Smooth muscle cell (in vitro differentiated cells): ENCODE measurements around the gene LRRTM4. TPM values are rescaled to one million over a fixed set of nuclear protein-coding genes. Genes with fewer than 3 reads are reported as not detected.

ENCODE experiments used
- DNase-seq: peaks from one replicate; lab custom pipeline; 2025; ENCODE audit not compliant: unreplicated experiment; lab: John Stamatoyannopoulos, UW
- H2AFZ ChIP-seq: fragments of 200-600 bp; sonication (generic); 2 replicates; pipeline ENCODE4 v1.6.0; 2016; ENCODE audit warnings: antibody characterized with exemption, low read depth, mild to moderate bottlenecking
- H3F3A ChIP-seq: fragments of 200-600 bp; sonication (generic); 2 replicates; pipeline ENCODE4 v1.6.0; 2017; ENCODE audit warnings: antibody characterized with exemption, low read depth
- H3K27ac ChIP-seq: fragments of 200-600 bp; sonication (generic); 2 replicates; pipeline ENCODE4 v1.5.1; 2016; ENCODE audit warnings: low read depth, mild to moderate bottlenecking
- H3K27me3 ChIP-seq: fragments of 200-600 bp; sonication (generic); 2 replicates; pipeline ENCODE4 v1.6.1; 2016; ENCODE audit warnings: low read depth, mild to moderate bottlenecking
- H3K36me3 ChIP-seq: fragments of 200-600 bp; sonication (generic); 2 replicates; pipeline ENCODE4 v1.5.1; 2016; ENCODE audit warnings: low read depth
- H3K4me1 ChIP-seq: fragments of 200-600 bp; sonication (generic); 2 replicates; pipeline ENCODE4 v1.5.1; 2016; ENCODE audit warnings: low read depth
- H3K4me2 ChIP-seq: fragments of 200-600 bp; sonication (generic); 2 replicates; pipeline ENCODE4 v1.6.0; 2016; ENCODE audit warnings: mild to moderate bottlenecking
- H3K4me3 ChIP-seq: fragments of 200-600 bp; sonication (generic); 2 replicates; pipeline ENCODE4 v1.5.1; 2016; ENCODE audit warnings: mild to moderate bottlenecking
- H3K79me2 ChIP-seq: fragments of 200-600 bp; sonication (generic); 2 replicates; pipeline ENCODE4 v1.6.0; 2016; ENCODE audit warnings: low read depth, mild to moderate bottlenecking
- H3K9ac ChIP-seq: fragments of 200-600 bp; sonication (generic); 2 replicates; pipeline ENCODE4 v1.6.0; 2016; ENCODE audit warnings: low read depth
- H3K9me3 ChIP-seq: fragments of 200-600 bp; sonication (generic); replicated peaks from 2 replicates; pipeline ENCODE4 v1.5.1; 2016; ENCODE audit warnings: low read depth
- H4K20me1 ChIP-seq: fragments of 200-600 bp; sonication (generic); 2 replicates; pipeline ENCODE4 v1.6.0; 2016; ENCODE audit warnings: low read depth
- WGBS: methylation state at CpG from one replicate; pipeline ENCODE4 v1.1.7; 2016; ENCODE audit warnings: low lambda C conversion rate; 5-methylcytosine and 5-hydroxymethylcytosine counted together
- polyA plus RNA-seq: library from polyadenylated mRNA; unstranded; fragments of >200 nt; fragmentation: Nextera tagmentation; extraction: Ambion mirVana; gene quantifications from 2 replicates; pipeline ENCODE4 v1.2.1, GENCODE V29; 2016
- total RNA-seq: library from RNA; depleted of rRNA; stranded (reverse); fragments of >200 nt; gene quantifications from 2 replicates; pipeline ENCODE4 v1.2.3, GENCODE V29; 2014
- TF ChIP-seq, protein P1 (sequence below): fragments of 200-600 bp; sonication (generic); IDR thresholded peaks from 2 replicates; pipeline ENCODE4 v1.5.1; 2017; ENCODE audit warnings: borderline replicate concordance, mild to moderate bottlenecking, antibody characterized with exemption; ENCODE audit not compliant: insufficient read depth, poor library complexity, severe bottlenecking

Gene LRRTM4
- total and polyA plus RNA-seq, 2 experiments from 2014 or later, result 1.4 to 5.5 TPM

DNA sequence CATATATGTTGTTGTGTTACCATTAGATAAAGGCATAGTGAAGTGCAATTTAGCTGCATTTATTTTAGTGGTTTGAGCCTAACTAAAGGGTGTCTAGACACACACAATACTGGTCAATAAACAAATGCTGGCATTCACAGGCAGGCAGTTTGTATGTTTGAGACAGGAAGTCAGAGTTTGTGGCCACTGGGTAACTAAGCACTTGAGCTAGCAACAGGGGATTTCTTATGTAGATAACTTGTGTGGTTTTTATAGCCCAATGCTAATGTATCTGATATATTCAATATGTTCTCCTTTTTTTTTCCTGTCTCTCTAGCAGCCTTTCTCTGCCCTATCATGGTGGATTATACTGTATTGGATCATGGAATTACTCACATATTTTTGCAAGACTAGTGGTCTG is 38.1 kb downstream of the LRRTM4 start:
- no peaks in the 10 kb centered on the region for H4K20me1 ChIP-seq
- H3K36me3 ChIP-seq, result no peaks in the 10 kb centered on the region
- H3F3A ChIP-seq, result no peaks in the 10 kb centered on the region
- no peaks in the 10 kb centered on the region for H3K27me3 ChIP-seq
- H3K9me3 ChIP-seq, result no peaks in the 10 kb centered on the region
- H3K4me1 ChIP-seq, result peaks cover 8% of the 10 kb centered on the region
- peak overlapping the region; percentile 78 for H3K27ac ChIP-seq
- no peak overlapping the region for H3K4me3 ChIP-seq
- DNase-seq, result no peak
- H2AFZ ChIP-seq, result peak overlapping the region; percentile 51
- peak overlapping the region; percentile 56 for H3K9ac ChIP-seq
- TF ChIP-seq, protein P1, sequence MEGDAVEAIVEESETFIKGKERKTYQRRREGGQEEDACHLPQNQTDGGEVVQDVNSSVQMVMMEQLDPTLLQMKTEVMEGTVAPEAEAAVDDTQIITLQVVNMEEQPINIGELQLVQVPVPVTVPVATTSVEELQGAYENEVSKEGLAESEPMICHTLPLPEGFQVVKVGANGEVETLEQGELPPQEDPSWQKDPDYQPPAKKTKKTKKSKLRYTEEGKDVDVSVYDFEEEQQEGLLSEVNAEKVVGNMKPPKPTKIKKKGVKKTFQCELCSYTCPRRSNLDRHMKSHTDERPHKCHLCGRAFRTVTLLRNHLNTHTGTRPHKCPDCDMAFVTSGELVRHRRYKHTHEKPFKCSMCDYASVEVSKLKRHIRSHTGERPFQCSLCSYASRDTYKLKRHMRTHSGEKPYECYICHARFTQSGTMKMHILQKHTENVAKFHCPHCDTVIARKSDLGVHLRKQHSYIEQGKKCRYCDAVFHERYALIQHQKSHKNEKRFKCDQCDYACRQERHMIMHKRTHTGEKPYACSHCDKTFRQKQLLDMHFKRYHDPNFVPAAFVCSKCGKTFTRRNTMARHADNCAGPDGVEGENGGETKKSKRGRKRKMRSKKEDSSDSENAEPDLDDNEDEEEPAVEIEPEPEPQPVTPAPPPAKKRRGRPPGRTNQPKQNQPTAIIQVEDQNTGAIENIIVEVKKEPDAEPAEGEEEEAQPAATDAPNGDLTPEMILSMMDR, result no peak
- H3K79me2 ChIP-seq, result no peaks in the 10 kb centered on the region
- H3K4me2 ChIP-seq, result peak overlapping the region; percentile 51

DNA sequence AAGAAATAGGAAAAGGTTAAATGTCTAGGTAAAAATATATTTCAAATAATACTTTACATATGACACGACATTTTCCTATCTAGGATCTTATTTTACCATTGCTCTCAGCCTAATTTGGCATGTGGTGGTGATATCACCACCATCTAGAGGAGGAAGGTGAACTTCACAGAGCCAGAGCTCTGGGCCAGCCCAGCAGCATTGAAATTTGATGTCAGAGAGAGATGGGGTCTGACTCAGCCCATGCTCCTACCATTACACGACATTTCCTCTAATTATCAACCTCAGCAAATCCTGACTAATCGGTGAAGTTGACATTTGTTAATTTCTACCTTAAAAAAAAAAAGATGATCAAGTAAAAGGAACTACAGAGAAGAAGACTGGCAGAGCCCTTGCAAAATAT is 42.3 kb downstream of the LRRTM4 start:
- no peaks in the 10 kb centered on the region for H3K79me2 ChIP-seq
- peak overlapping the region; percentile 69 for H3K27ac ChIP-seq
- no peaks in the 10 kb centered on the region for H4K20me1 ChIP-seq
- no peaks in the 10 kb centered on the region for H3F3A ChIP-seq
- TF ChIP-seq, protein P1, result no peak
- H3K4me2 ChIP-seq, result peak overlapping the region; percentile 78
- peak overlapping the region; percentile 2 for H3K9ac ChIP-seq
- H3K27me3 ChIP-seq, result no peaks in the 10 kb centered on the region
- H3K4me1 ChIP-seq, result peaks cover 8% of the 10 kb centered on the region
- H3K4me3 ChIP-seq, result no peak overlapping the region
- DNase-seq, result no peak
- H3K9me3 ChIP-seq, result no peaks in the 10 kb centered on the region
- 31% methylated on average over 3 of the region's 3 CpGs for WGBS
- H3K36me3 ChIP-seq, result no peaks in the 10 kb centered on the region
- peak overlapping the region; percentile 46 for H2AFZ ChIP-seq

DNA sequence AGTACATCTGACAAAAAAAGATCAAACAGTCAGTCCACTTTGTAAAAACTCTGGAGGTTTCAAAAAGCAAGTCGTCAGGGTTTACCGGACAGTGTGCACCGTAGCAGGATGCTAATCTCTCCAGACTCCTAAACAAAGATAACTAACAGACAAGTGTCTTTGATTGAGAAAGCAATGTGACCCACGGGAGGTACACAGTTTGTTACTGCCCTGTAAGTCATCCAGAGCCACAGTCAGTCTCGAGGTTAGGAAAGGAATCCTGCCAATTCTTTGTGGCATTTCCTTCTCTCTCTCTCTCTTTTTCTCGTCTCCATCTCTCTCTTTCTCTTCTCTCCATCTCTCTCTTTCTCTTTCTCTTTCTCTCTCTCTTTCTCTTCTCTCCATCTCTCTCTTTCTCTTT is 42.8 kb downstream of the LRRTM4 start:
- Histone ChIP-seq H4K20me1 (no peaks in the 10 kb centered on the region), H3K27ac (peak overlapping the region; percentile 69), H3K79me2 (no peaks in the 10 kb centered on the region), H3K4me3 (no peak overlapping the region), H3K27me3 (no peaks in the 10 kb centered on the region), H3F3A (no peaks in the 10 kb centered on the region), H2AFZ (peak overlapping the region; percentile 46), H3K36me3 (no peaks in the 10 kb centered on the region), H3K4me1 (peaks cover 3% of the 10 kb centered on the region), H3K4me2 (peak overlapping the region; percentile 78), H3K9me3 (no peaks in the 10 kb centered on the region), H3K9ac (peak overlapping the region; percentile 2)
- TF ChIP-seq, protein P1, result no peak
- 7% methylated on average over 6 of the region's 6 CpGs for WGBS
- no peak for DNase-seq

DNA sequence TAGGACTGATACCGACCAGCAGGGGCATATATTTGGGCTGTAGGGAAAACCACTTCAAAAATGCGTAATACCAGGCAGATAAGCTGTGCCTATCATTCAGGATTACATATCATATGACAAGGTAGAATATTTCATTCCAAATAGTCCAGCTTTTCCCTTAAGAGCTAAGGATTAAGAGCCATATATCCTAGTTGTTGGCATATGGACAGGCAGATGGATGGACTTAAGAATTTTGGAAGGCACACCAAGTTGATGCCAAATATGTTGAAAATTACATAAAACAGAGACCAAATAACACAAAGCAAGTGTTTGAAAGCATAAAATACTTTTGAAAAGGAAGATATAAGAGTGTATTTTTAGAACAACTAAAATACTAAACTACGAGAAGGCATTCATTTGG is 52.1 kb downstream of the LRRTM4 start:
- no peak overlapping the region for H3K27ac ChIP-seq
- H3K27me3 ChIP-seq, result no peaks in the 10 kb centered on the region
- no peaks in the 10 kb centered on the region for H3K4me1 ChIP-seq
- 93% methylated on average over 3 of the region's 3 CpGs for WGBS
- H3F3A ChIP-seq, result no peaks in the 10 kb centered on the region
- H3K9me3 ChIP-seq, result no peaks in the 10 kb centered on the region
- DNase-seq, result no peak
- H3K9ac ChIP-seq, result no peak overlapping the region
- no peak overlapping the region for H3K4me2 ChIP-seq
- no peaks in the 10 kb centered on the region for H4K20me1 ChIP-seq
- no peaks in the 10 kb centered on the region for H3K79me2 ChIP-seq
- no peaks in the 10 kb centered on the region for H3K36me3 ChIP-seq
- TF ChIP-seq, protein P1, result no peak
- H3K4me3 ChIP-seq, result no peak overlapping the region
- H2AFZ ChIP-seq, result no peak overlapping the region
